Measurements from ENCODE around the gene CPA4. TPM values are rescaled to one million over a fixed set of nuclear protein-coding genes. Genes with fewer than 3 reads are reported as not detected.

The CPA4 gene
- total and polyA plus RNA-seq, 2 experiments from 2014 or later, result not detected

DNA sequence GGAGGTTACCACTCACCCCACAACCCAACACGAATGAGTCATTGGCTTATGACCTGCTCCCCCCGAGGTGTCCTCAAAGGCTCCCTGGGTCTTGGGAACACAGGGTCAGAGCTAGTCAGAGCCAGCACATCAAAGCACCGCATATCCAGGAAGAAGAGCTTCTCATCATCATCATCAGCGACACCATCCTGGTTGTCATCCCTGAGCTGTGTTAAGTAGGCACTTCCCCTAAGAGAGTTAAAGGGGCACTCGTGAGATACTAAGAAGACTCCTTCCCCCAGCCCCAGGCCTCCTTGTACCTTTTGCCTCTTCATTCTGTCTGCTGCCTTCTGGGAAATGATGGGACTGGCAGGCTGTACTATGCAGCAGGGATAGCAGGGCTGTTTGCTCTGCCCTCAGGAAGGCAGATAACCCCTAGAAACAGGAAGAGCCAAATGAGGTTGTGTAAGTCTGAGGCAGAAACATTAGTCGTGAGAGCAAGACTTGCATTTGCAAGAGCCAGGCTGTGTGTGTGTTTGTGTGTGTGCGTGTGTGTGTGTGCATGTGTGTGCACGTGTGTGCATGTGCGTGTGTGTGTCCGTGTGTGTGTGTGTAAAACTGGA, 76.2 kb downstream of the CPA4 start:
- Mint-ChIP-seq H3K36me3 (ENCODE audit: low read depth) (peaks cover 4% of the 10 kb centered on the region; the same call in 1 of the 3 replicates), H3K27ac (no peak overlapping the region), H3K9me3 (no peaks in the 10 kb centered on the region; the same call in 2 of the 3 replicates), H3K4me1 (peaks cover 35% of the 10 kb centered on the region), H3K27me3 (ENCODE audit: insufficient read depth, low read depth, poor library complexity) (peaks cover 11% of the 10 kb centered on the region), H3K4me3 (no peak overlapping the region)
- TF ChIP-seq NANOG (IDR thresholded peaks at IDR 0.05; ENCODE audit: borderline replicate concordance) (no peak), CREB1 (CRISPR knock-in tag; IDR thresholded peaks at IDR 0.05; ENCODE audit: low read depth) (no peak), EZH2 (IDR thresholded peaks at IDR 0.05; ENCODE audit: low read depth, unreplicated experiment) (no peak), STAT1 (IDR thresholded peaks at IDR 0.05; ENCODE audit: unreplicated experiment) (no peak), POLR2AphosphoS5 (IDR thresholded peaks at IDR 0.05; ENCODE audit: low read depth) (no peak), ZNF331 (CRISPR knock-in tag; IDR thresholded peaks at IDR 0.05; ENCODE audit: low read depth) (no peak), EZH2phosphoT487 (IDR thresholded peaks at IDR 0.05; ENCODE audit: unreplicated experiment) (no peak), ZNF114 (CRISPR knock-in tag; IDR thresholded peaks at IDR 0.05) (no peak), JUNB (IDR thresholded peaks at IDR 0.05; ENCODE audit: unreplicated experiment) (no peak)
- TF ChIP-seq, protein P1, sequence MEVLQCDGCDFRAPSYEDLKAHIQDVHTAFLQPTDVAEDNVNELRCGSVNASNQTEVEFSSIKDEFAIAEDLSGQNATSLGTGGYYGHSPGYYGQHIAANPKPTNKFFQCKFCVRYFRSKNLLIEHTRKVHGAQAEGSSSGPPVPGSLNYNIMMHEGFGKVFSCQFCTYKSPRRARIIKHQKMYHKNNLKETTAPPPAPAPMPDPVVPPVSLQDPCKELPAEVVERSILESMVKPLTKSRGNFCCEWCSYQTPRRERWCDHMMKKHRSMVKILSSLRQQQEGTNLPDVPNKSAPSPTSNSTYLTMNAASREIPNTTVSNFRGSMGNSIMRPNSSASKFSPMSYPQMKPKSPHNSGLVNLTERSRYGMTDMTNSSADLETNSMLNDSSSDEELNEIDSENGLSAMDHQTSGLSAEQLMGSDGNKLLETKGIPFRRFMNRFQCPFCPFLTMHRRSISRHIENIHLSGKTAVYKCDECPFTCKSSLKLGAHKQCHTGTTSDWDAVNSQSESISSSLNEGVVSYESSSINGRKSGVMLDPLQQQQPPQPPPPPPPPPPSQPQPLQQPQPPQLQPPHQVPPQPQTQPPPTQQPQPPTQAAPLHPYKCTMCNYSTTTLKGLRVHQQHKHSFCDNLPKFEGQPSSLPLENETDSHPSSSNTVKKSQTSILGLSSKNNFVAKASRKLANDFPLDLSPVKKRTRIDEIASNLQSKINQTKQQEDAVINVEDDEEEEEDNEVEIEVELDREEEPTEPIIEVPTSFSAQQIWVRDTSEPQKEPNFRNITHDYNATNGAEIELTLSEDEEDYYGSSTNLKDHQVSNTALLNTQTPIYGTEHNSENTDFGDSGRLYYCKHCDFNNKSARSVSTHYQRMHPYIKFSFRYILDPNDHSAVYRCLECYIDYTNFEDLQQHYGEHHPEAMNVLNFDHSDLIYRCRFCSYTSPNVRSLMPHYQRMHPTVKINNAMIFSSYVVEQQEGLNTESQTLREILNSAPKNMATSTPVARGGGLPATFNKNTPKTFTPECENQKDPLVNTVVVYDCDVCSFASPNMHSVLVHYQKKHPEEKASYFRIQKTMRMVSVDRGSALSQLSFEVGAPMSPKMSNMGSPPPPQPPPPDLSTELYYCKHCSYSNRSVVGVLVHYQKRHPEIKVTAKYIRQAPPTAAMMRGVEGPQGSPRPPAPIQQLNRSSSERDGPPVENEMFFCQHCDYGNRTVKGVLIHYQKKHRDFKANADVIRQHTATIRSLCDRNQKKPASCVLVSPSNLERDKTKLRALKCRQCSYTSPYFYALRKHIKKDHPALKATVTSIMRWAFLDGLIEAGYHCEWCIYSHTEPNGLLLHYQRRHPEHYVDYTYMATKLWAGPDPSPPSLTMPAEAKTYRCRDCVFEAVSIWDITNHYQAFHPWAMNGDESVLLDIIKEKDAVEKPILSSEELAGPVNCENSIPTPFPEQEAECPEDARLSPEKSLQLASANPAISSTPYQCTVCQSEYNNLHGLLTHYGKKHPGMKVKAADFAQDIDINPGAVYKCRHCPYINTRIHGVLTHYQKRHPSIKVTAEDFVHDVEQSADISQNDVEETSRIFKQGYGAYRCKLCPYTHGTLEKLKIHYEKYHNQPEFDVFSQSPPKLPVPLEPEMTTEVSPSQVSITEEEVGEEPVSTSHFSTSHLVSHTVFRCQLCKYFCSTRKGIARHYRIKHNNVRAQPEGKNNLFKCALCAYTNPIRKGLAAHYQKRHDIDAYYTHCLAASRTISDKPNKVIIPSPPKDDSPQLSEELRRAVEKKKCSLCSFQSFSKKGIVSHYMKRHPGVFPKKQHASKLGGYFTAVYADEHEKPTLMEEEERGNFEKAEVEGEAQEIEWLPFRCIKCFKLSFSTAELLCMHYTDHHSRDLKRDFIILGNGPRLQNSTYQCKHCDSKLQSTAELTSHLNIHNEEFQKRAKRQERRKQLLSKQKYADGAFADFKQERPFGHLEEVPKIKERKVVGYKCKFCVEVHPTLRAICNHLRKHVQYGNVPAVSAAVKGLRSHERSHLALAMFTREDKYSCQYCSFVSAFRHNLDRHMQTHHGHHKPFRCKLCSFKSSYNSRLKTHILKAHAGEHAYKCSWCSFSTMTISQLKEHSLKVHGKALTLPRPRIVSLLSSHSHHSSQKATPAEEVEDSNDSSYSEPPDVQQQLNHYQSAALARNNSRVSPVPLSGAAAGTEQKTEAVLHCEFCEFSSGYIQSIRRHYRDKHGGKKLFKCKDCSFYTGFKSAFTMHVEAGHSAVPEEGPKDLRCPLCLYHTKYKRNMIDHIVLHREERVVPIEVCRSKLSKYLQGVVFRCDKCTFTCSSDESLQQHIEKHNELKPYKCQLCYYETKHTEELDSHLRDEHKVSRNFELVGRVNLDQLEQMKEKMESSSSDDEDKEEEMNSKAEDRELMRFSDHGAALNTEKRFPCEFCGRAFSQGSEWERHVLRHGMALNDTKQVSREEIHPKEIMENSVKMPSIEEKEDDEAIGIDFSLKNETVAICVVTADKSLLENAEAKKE (CRISPR knock-in tag; IDR thresholded peaks at IDR 0.05), result no peak
- TF ChIP-seq, protein P2, sequence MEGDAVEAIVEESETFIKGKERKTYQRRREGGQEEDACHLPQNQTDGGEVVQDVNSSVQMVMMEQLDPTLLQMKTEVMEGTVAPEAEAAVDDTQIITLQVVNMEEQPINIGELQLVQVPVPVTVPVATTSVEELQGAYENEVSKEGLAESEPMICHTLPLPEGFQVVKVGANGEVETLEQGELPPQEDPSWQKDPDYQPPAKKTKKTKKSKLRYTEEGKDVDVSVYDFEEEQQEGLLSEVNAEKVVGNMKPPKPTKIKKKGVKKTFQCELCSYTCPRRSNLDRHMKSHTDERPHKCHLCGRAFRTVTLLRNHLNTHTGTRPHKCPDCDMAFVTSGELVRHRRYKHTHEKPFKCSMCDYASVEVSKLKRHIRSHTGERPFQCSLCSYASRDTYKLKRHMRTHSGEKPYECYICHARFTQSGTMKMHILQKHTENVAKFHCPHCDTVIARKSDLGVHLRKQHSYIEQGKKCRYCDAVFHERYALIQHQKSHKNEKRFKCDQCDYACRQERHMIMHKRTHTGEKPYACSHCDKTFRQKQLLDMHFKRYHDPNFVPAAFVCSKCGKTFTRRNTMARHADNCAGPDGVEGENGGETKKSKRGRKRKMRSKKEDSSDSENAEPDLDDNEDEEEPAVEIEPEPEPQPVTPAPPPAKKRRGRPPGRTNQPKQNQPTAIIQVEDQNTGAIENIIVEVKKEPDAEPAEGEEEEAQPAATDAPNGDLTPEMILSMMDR (conservative IDR thresholded peaks at IDR 0.05; ENCODE audit: low read depth in 2 of 2), result no peak
- TF ChIP-seq, protein P3, sequence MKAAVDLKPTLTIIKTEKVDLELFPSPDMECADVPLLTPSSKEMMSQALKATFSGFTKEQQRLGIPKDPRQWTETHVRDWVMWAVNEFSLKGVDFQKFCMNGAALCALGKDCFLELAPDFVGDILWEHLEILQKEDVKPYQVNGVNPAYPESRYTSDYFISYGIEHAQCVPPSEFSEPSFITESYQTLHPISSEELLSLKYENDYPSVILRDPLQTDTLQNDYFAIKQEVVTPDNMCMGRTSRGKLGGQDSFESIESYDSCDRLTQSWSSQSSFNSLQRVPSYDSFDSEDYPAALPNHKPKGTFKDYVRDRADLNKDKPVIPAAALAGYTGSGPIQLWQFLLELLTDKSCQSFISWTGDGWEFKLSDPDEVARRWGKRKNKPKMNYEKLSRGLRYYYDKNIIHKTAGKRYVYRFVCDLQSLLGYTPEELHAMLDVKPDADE (IDR thresholded peaks at IDR 0.05), result no peak
- TF ChIP-seq, protein P4, sequence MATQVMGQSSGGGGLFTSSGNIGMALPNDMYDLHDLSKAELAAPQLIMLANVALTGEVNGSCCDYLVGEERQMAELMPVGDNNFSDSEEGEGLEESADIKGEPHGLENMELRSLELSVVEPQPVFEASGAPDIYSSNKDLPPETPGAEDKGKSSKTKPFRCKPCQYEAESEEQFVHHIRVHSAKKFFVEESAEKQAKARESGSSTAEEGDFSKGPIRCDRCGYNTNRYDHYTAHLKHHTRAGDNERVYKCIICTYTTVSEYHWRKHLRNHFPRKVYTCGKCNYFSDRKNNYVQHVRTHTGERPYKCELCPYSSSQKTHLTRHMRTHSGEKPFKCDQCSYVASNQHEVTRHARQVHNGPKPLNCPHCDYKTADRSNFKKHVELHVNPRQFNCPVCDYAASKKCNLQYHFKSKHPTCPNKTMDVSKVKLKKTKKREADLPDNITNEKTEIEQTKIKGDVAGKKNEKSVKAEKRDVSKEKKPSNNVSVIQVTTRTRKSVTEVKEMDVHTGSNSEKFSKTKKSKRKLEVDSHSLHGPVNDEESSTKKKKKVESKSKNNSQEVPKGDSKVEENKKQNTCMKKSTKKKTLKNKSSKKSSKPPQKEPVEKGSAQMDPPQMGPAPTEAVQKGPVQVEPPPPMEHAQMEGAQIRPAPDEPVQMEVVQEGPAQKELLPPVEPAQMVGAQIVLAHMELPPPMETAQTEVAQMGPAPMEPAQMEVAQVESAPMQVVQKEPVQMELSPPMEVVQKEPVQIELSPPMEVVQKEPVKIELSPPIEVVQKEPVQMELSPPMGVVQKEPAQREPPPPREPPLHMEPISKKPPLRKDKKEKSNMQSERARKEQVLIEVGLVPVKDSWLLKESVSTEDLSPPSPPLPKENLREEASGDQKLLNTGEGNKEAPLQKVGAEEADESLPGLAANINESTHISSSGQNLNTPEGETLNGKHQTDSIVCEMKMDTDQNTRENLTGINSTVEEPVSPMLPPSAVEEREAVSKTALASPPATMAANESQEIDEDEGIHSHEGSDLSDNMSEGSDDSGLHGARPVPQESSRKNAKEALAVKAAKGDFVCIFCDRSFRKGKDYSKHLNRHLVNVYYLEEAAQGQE (IDR thresholded peaks at IDR 0.05; ENCODE audit: unreplicated experiment), result no peak
- no peaks in the 10 kb centered on the region for H3K27me3 ChIP-seq (ENCODE audit: insufficient read depth)
- peaks cover 18% of the 10 kb centered on the region for H3K4me1 ChIP-seq (ENCODE audit: insufficient read depth)
- H3K4me2 ChIP-seq, result no peak overlapping the region
- DNase-seq (ENCODE audit: low spot score) (no peak), ATAC-seq (no peak)
- H3F3A ChIP-seq (replicated peaks; ENCODE audit: low read depth), result no peaks in the 10 kb centered on the region
- H3K9me2 ChIP-seq (ENCODE audit: insufficient read depth), result 0 out of 2 replicates have a peak, but pooled peaks cover 7% of the 10 kb centered on the region
- H3K36me3 ChIP-seq (ENCODE audit: insufficient read depth), result no peaks in the 10 kb centered on the region
- no peak overlapping the region for H3K4me3 ChIP-seq
- H3K79me2 ChIP-seq (replicated peaks; ENCODE audit: insufficient read depth), result no peaks in the 10 kb centered on the region
- H2AFZ ChIP-seq, result peak overlapping the region; percentile 47; the same call in 1 of the 2 replicates
- no peak overlapping the region for H3K27ac ChIP-seq (ENCODE audit: low read depth)
- no peaks in the 10 kb centered on the region for H4K20me1 ChIP-seq (replicated peaks; ENCODE audit: insufficient read depth)

All from GM23338 (cell line).